ENCODE measurements around the gene TPST2.

DNA sequence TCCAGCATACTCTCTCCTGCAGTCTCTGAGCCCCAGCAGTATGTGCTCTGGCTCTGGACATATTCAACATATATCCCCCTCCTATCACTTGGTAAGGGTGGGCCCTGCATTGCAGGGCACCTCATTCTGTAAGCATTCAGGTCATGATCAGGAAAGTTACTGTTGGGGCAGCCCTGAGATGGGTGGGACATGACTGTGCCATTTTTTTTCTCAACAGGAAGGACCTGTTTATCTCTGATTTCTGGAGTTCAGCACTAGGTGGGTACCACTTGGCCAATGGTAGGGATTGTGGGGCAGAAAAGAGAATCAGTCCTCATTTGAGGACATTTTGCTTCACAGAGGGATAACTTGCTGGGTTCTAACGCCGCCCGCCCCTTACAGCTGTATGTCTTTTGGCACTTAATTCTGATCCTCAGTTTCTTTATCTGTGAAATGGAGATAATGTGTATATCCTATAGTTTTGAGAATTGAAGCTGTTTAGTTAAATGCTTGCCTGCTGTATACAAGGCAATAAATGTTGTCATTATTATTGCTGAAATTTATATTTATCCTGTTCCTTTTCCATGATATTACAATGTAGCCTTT, 104.0 kb downstream of the TPST2 start:
- TF ChIP-seq CTCF (IDR thresholded peaks at IDR 0.05) (no peak), POLR2A (IDR thresholded peaks at IDR 0.05) (no peak)

Data from Peyer's patch (tissue), 4 donors.